Measurements from ENCODE around the gene LDHD.

GRCh38 chr16:75108792-75109731 is 7.5 kb downstream of the LDHD start:
- no peak for TF ChIP-seq ETV6 (CRISPR knock-in tag; conservative IDR thresholded peaks at IDR 0.05)
- no peak for TF ChIP-seq ZFX (CRISPR knock-in tag; IDR thresholded peaks at IDR 0.05; ENCODE audit: low read depth)
- no peak; a peak in 2 of 4 replicates for TF ChIP-seq POLR2A (IDR thresholded peaks at IDR 0.05; ENCODE audit: insufficient read depth in 1 of 2, low read depth in 2 of 2, low read length in 2 of 2)
- TF ChIP-seq YEATS4 (CRISPR knock-in tag; IDR thresholded peaks at IDR 0.05; ENCODE audit: borderline replicate concordance), result no peak
- TF ChIP-seq CTCF (CRISPR knock-in tag; IDR thresholded peaks at IDR 0.05), result no peak
- TF ChIP-seq HNF1B (CRISPR knock-in tag; IDR thresholded peaks at IDR 0.05), result no peak
- no peak for TF ChIP-seq ATF3 (CRISPR knock-in tag; IDR thresholded peaks at IDR 0.05)
- TF ChIP-seq SMARCE1 (IDR thresholded peaks at IDR 0.05; ENCODE audit: borderline replicate concordance), result no peak
- TF ChIP-seq SP140L (CRISPR knock-in tag; IDR thresholded peaks at IDR 0.05; ENCODE audit: borderline replicate concordance), result no peak
- TF ChIP-seq MBNL3 (CRISPR knock-in tag; conservative IDR thresholded peaks at IDR 0.05), result no peak
- no peak for TF ChIP-seq KDM5A (IDR thresholded peaks at IDR 0.05; ENCODE audit: borderline replicate concordance, low read length)
- TF ChIP-seq, protein P1, sequence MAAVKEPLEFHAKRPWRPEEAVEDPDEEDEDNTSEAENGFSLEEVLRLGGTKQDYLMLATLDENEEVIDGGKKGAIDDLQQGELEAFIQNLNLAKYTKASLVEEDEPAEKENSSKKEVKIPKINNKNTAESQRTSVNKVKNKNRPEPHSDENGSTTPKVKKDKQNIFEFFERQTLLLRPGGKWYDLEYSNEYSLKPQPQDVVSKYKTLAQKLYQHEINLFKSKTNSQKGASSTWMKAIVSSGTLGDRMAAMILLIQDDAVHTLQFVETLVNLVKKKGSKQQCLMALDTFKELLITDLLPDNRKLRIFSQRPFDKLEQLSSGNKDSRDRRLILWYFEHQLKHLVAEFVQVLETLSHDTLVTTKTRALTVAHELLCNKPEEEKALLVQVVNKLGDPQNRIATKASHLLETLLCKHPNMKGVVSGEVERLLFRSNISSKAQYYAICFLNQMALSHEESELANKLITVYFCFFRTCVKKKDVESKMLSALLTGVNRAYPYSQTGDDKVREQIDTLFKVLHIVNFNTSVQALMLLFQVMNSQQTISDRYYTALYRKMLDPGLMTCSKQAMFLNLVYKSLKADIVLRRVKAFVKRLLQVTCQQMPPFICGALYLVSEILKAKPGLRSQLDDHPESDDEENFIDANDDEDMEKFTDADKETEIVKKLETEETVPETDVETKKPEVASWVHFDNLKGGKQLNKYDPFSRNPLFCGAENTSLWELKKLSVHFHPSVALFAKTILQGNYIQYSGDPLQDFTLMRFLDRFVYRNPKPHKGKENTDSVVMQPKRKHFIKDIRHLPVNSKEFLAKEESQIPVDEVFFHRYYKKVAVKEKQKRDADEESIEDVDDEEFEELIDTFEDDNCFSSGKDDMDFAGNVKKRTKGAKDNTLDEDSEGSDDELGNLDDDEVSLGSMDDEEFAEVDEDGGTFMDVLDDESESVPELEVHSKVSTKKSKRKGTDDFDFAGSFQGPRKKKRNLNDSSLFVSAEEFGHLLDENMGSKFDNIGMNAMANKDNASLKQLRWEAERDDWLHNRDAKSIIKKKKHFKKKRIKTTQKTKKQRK (IDR thresholded peaks at IDR 0.05; ENCODE audit: low read length), result no peak
- TF ChIP-seq, protein P2, sequence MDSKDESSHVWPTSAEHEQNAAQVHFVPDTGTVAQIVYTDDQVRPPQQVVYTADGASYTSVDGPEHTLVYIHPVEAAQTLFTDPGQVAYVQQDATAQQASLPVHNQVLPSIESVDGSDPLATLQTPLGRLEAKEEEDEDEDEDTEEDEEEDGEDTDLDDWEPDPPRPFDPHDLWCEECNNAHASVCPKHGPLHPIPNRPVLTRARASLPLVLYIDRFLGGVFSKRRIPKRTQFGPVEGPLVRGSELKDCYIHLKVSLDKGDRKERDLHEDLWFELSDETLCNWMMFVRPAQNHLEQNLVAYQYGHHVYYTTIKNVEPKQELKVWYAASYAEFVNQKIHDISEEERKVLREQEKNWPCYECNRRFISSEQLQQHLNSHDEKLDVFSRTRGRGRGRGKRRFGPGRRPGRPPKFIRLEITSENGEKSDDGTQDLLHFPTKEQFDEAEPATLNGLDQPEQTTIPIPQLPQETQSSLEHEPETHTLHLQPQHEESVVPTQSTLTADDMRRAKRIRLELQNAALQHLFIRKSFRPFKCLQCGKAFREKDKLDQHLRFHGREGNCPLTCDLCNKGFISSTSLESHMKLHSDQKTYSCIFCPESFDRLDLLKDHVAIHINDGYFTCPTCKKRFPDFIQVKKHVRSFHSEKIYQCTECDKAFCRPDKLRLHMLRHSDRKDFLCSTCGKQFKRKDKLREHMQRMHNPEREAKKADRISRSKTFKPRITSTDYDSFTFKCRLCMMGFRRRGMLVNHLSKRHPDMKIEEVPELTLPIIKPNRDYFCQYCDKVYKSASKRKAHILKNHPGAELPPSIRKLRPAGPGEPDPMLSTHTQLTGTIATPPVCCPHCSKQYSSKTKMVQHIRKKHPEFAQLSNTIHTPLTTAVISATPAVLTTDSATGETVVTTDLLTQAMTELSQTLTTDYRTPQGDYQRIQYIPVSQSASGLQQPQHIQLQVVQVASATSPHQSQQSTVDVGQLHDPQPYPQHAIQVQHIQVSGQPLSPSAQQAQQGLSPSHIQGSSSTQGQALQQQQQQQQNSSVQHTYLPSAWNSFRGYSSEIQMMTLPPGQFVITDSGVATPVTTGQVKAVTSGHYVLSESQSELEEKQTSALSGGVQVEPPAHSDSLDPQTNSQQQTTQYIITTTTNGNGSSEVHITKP (CRISPR knock-in tag; IDR thresholded peaks at IDR 0.05; ENCODE audit: low read depth), result no peak
- TF ChIP-seq NR1H2 (CRISPR knock-in tag; IDR thresholded peaks at IDR 0.05; ENCODE audit: borderline replicate concordance, low read depth), result no peak
